Loucy (cell line): ENCODE data around the gene AMOTL1.

ENCODE experiments used
- H2AFZ ChIP-seq: fragments of 200-600 bp; sonication (generic); 2 replicates; pipeline ENCODE4 v1.6.0; 2016; ENCODE audit warnings: antibody characterized with exemption, mild to moderate bottlenecking, low read length, moderate library complexity
- H3F3A ChIP-seq: fragments of 200-600 bp; 2 replicates; pipeline ENCODE4 v1.6.0; 2016; ENCODE audit warnings: antibody characterized with exemption, low read depth, mild to moderate bottlenecking
- H3K27me3 ChIP-seq: fragments of 200-600 bp; sonication (generic); 2 replicates; pipeline ENCODE4 v1.6.1; 2014; ENCODE audit warnings: low read length, mild to moderate bottlenecking; ENCODE audit not compliant: insufficient read depth, poor library complexity, severe bottlenecking
- H3K36me3 ChIP-seq: fragments of 200-600 bp; sonication (generic); 2 replicates; pipeline ENCODE4 v1.6.1; 2016; ENCODE audit warnings: low read length; ENCODE audit not compliant: insufficient read depth
- H3K4me1 ChIP-seq: fragments of 200-600 bp; sonication (generic); 2 replicates; pipeline ENCODE4 v1.5.1; 2014; ENCODE audit warnings: low read length, mild to moderate bottlenecking; ENCODE audit not compliant: insufficient read depth, poor library complexity, severe bottlenecking
- H3K4me2 ChIP-seq: fragments of 200-600 bp; sonication (generic); 2 replicates; pipeline ENCODE4 v1.6.0; 2014; ENCODE audit warnings: antibody characterized with exemption, low read length, low read depth, mild to moderate bottlenecking; ENCODE audit not compliant: poor library complexity, severe bottlenecking
- H3K4me3 ChIP-seq: fragments of 200-600 bp; sonication (generic); 2 replicates; pipeline ENCODE4 v1.5.1; 2014; ENCODE audit warnings: low read length, mild to moderate bottlenecking, mixed read lengths; ENCODE audit not compliant: poor library complexity, severe bottlenecking
- H3K79me2 ChIP-seq: fragments of 200-600 bp; sonication (generic); 2 replicates; pipeline ENCODE4 v1.6.1; 2014; ENCODE audit warnings: low read length; ENCODE audit not compliant: insufficient read depth
- H3K9ac ChIP-seq: fragments of 200-600 bp; sonication (generic); 2 replicates; pipeline ENCODE4 v1.6.0; 2014; ENCODE audit warnings: mild to moderate bottlenecking, low read depth, low read length, moderate library complexity; ENCODE audit not compliant: poor library complexity, severe bottlenecking
- H3K9me2 ChIP-seq: fragments of 200-600 bp; sonication (generic); replicated peaks from 2 replicates; pipeline ENCODE4 v1.6.1; 2016; ENCODE audit warnings: low read depth, low read length, mixed read lengths
- H3K9me3 ChIP-seq: fragments of 200-600 bp; sonication (generic); 2 replicates; pipeline ENCODE4 v1.6.1; 2014; ENCODE audit warnings: mild to moderate bottlenecking, antibody characterized with exemption, low read length, low read depth; ENCODE audit not compliant: insufficient read depth
- H4K20me1 ChIP-seq: fragments of 200-600 bp; sonication (generic); 2 replicates; pipeline ENCODE4 v1.6.0; 2014; ENCODE audit warnings: antibody characterized with exemption, low read length, mild to moderate bottlenecking; ENCODE audit not compliant: insufficient read depth, poor library complexity, severe bottlenecking
- CTCF ChIP-seq: fragments of 200-600 bp; sonication (generic); conservative IDR thresholded peaks from 2 replicates; pipeline ENCODE4 v1.5.1; 2014; ENCODE audit warnings: mild to moderate bottlenecking, antibody characterized with exemption, low read length
- EZH2phosphoT487 ChIP-seq: fragments of 200-600 bp; IDR thresholded peaks from 2 replicates; pipeline ENCODE4 v1.6.1; 2018; ENCODE audit warnings: antibody characterized with exemption, mild to moderate bottlenecking, moderate library complexity, borderline replicate concordance

Gene AMOTL1

GRCh38 chr11:94771390-94771789 is 3.2 kb downstream of the AMOTL1 start:
- TF ChIP-seq EZH2phosphoT487: no peak
- TF ChIP-seq CTCF: no peak
- H3K27me3 ChIP-seq: peaks cover 4% of the 10 kb centered on the region
- peaks cover 81% of the 10 kb centered on the region for H3K79me2 ChIP-seq
- H3K36me3 ChIP-seq: no peaks in the 10 kb centered on the region
- no peaks in the 10 kb centered on the region for H3F3A ChIP-seq
- no peak overlapping the region for H2AFZ ChIP-seq
- H3K9me2 ChIP-seq: no peaks in the 10 kb centered on the region
- peak overlapping the region; percentile 94 for H3K9ac ChIP-seq
- H3K4me2 ChIP-seq: peak overlapping the region; percentile 91
- peaks cover 44% of the 10 kb centered on the region for H4K20me1 ChIP-seq
- peaks cover 59% of the 10 kb centered on the region for H3K4me1 ChIP-seq
- peak overlapping the region; percentile 81 for H3K4me3 ChIP-seq
- H3K9me3 ChIP-seq: no peaks in the 10 kb centered on the region

GRCh38 chr11:94771951-94772350 is 3.8 kb downstream of the AMOTL1 start:
- Histone ChIP-seq H3K4me2 (peak overlapping the region; percentile 91), H3K4me1 (peaks cover 65% of the 10 kb centered on the region), H3K79me2 (peaks cover 87% of the 10 kb centered on the region), H4K20me1 (peaks cover 48% of the 10 kb centered on the region), H3K9me2 (no peaks in the 10 kb centered on the region), H3K9me3 (no peaks in the 10 kb centered on the region), H3F3A (no peaks in the 10 kb centered on the region), H3K9ac (no peak overlapping the region), H3K27me3 (peaks cover 4% of the 10 kb centered on the region), H3K4me3 (peak overlapping the region; percentile 81), H2AFZ (no peak overlapping the region), H3K36me3 (no peaks in the 10 kb centered on the region)
- TF ChIP-seq EZH2phosphoT487 (no peak), CTCF (no peak)

- Histone ChIP-seq H3K9me3 (no peaks in the 10 kb centered on the region), H3K9me2 (no peaks in the 10 kb centered on the region), H4K20me1 (peaks cover 67% of the 10 kb centered on the region), H3K27me3 (no peaks in the 10 kb centered on the region), H3K4me1 (peaks cover 71% of the 10 kb centered on the region), H3K4me3 (peak overlapping the region; percentile 12), H3K9ac (no peak overlapping the region), H2AFZ (no peak overlapping the region), H3K79me2 (peaks cover 98% of the 10 kb centered on the region), H3K4me2 (peak overlapping the region; percentile 91), H3K36me3 (no peaks in the 10 kb centered on the region), H3F3A (no peaks in the 10 kb centered on the region)
- TF ChIP-seq EZH2phosphoT487: no peak
- no peak for TF ChIP-seq CTCF
These were observed 5.7 kb downstream of the AMOTL1 start for GRCh38 chr11:94773842-94774241.
